ENCODE measurements around the gene FADS3.

The FADS3 gene

GRCh38 chr11:61854206-61854895 lies 37.0 kb downstream of the FADS3 start:
- TF ChIP-seq CTCF (IDR thresholded peaks at IDR 0.05; ENCODE audit: borderline replicate concordance, control extremely low read depth, extremely low read depth, insufficient read depth, missing control alignments): no peak
- no peak for DNase-seq (ENCODE audit: low spot score)
- in situ Hi-C loops (cut with MboI; ENCODE audit: low sequenced_read_pairs, unreplicated experiment): no loop called here

GRCh38 chr11:61853698-61854169 lies 37.6 kb downstream of the FADS3 start:
- TF ChIP-seq CTCF (IDR thresholded peaks at IDR 0.05; ENCODE audit: borderline replicate concordance, control extremely low read depth, extremely low read depth, insufficient read depth, missing control alignments): no peak
- in situ Hi-C loops (cut with MboI; ENCODE audit: low sequenced_read_pairs, unreplicated experiment): no loop called here
- no peak for DNase-seq (ENCODE audit: low spot score)

- no peak for DNase-seq (ENCODE audit: low spot score)
- no peak for TF ChIP-seq CTCF (IDR thresholded peaks at IDR 0.05; ENCODE audit: borderline replicate concordance, control extremely low read depth, extremely low read depth, insufficient read depth, missing control alignments)
- in situ Hi-C loops (cut with MboI; ENCODE audit: low sequenced_read_pairs, unreplicated experiment): no loop called here
These were observed 39.4 kb downstream of the FADS3 start for GRCh38 chr11:61851900-61852295.

GRCh38 chr11:61851113-61851899 lies 40.0 kb downstream of the FADS3 start:
- TF ChIP-seq CTCF (IDR thresholded peaks at IDR 0.05; ENCODE audit: borderline replicate concordance, control extremely low read depth, extremely low read depth, insufficient read depth, missing control alignments): no peak
- no peak for DNase-seq (ENCODE audit: low spot score)
- in situ Hi-C loops (cut with MboI; ENCODE audit: low sequenced_read_pairs, unreplicated experiment): no loop called here

GRCh38 chr11:61850687-61851086 lies 40.7 kb downstream of the FADS3 start:
- no peak for TF ChIP-seq CTCF (IDR thresholded peaks at IDR 0.05; ENCODE audit: borderline replicate concordance, control extremely low read depth, extremely low read depth, insufficient read depth, missing control alignments)
- no peak for DNase-seq (ENCODE audit: low spot score)
- in situ Hi-C loops (cut with MboI; ENCODE audit: low sequenced_read_pairs, unreplicated experiment): no loop called here

GRCh38 chr11:61848631-61849030 lies 42.7 kb downstream of the FADS3 start:
- no peak for TF ChIP-seq CTCF (IDR thresholded peaks at IDR 0.05; ENCODE audit: borderline replicate concordance, control extremely low read depth, extremely low read depth, insufficient read depth, missing control alignments)
- DNase-seq (ENCODE audit: low spot score): no peak
- in situ Hi-C loops (cut with MboI; ENCODE audit: low sequenced_read_pairs, unreplicated experiment): no loop called here

All from GM13976 (cell line).